ENCODE measurements around the gene ADRM1.

- TF ChIP-seq NFATC4 (CRISPR knock-in tag; IDR thresholded peaks at IDR 0.05) = no peak
- TF ChIP-seq CTCF (IDR thresholded peaks at IDR 0.05) = no peak
- no peak for TF ChIP-seq NR3C1 (CRISPR knock-in tag; conservative IDR thresholded peaks at IDR 0.05; ENCODE audit: low read depth)
- no peak for TF ChIP-seq CREB1 (CRISPR knock-in tag; IDR thresholded peaks at IDR 0.05)
- TF ChIP-seq, protein P1, sequence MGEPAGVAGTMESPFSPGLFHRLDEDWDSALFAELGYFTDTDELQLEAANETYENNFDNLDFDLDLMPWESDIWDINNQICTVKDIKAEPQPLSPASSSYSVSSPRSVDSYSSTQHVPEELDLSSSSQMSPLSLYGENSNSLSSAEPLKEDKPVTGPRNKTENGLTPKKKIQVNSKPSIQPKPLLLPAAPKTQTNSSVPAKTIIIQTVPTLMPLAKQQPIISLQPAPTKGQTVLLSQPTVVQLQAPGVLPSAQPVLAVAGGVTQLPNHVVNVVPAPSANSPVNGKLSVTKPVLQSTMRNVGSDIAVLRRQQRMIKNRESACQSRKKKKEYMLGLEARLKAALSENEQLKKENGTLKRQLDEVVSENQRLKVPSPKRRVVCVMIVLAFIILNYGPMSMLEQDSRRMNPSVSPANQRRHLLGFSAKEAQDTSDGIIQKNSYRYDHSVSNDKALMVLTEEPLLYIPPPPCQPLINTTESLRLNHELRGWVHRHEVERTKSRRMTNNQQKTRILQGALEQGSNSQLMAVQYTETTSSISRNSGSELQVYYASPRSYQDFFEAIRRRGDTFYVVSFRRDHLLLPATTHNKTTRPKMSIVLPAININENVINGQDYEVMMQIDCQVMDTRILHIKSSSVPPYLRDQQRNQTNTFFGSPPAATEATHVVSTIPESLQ (CRISPR knock-in tag; IDR thresholded peaks at IDR 0.05) = no peak
- TF ChIP-seq ZNF138 (CRISPR knock-in tag; conservative IDR thresholded peaks at IDR 0.05) = no peak
- no peak for TF ChIP-seq ZNF232 (CRISPR knock-in tag; IDR thresholded peaks at IDR 0.05)
- TF ChIP-seq ATF1 (CRISPR knock-in tag; IDR thresholded peaks at IDR 0.05) = no peak
- no peak for TF ChIP-seq MYBL2 (CRISPR knock-in tag; IDR thresholded peaks at IDR 0.05)
- TF ChIP-seq E2F4 (CRISPR knock-in tag; IDR thresholded peaks at IDR 0.05; ENCODE audit: borderline replicate concordance, low read depth) = no peak
These were observed 3.0 kb upstream of the ADRM1 start for GRCh38 chr20:62299666-62300236.
